Measurements from ENCODE around the gene MAPK7. TPM values are rescaled to one million over a fixed set of nuclear protein-coding genes. Genes with fewer than 3 reads are reported as not detected.

The MAPK7 gene
- total RNA-seq, 1 donor, result 16.0 TPM

GRCh38 chr17:19387921-19388521 is 9.7 kb downstream of the MAPK7 start:
- Histone ChIP-seq H3K4me1 (ENCODE audit: insufficient read depth, low read length) (peaks cover 52% of the 10 kb centered on the region), H3K4me3 (ENCODE audit: low read length) (no peak overlapping the region), H3K27me3 (ENCODE audit: insufficient read depth, low read length) (no peaks in the 10 kb centered on the region), H3K9me3 (ENCODE audit: low read depth, low read length) (no peaks in the 10 kb centered on the region)

- no peaks in the 10 kb centered on the region for H3K9me3 ChIP-seq (ENCODE audit: low read depth, low read length)
- no peak overlapping the region for H3K4me3 ChIP-seq (ENCODE audit: low read length)
- H3K4me1 ChIP-seq (ENCODE audit: insufficient read depth, low read length), result peaks cover 52% of the 10 kb centered on the region
- no peaks in the 10 kb centered on the region for H3K27me3 ChIP-seq (ENCODE audit: insufficient read depth, low read length)
These were observed 10.8 kb downstream of the MAPK7 start for GRCh38 chr17:19388791-19389785.

- Histone ChIP-seq H3K9me3 (ENCODE audit: low read depth, low read length) (no peaks in the 10 kb centered on the region), H3K27me3 (ENCODE audit: insufficient read depth, low read length) (no peaks in the 10 kb centered on the region), H3K4me3 (ENCODE audit: low read length) (no peak overlapping the region), H3K4me1 (ENCODE audit: insufficient read depth, low read length) (peaks cover 34% of the 10 kb centered on the region)
These were observed 12.7 kb downstream of the MAPK7 start for GRCh38 chr17:19390951-19391350.

- peaks cover 29% of the 10 kb centered on the region for H3K4me1 ChIP-seq (ENCODE audit: insufficient read depth, low read length)
- no peaks in the 10 kb centered on the region for H3K27me3 ChIP-seq (ENCODE audit: insufficient read depth, low read length)
- H3K9me3 ChIP-seq (ENCODE audit: low read depth, low read length), result no peaks in the 10 kb centered on the region
- H3K4me3 ChIP-seq (ENCODE audit: low read length), result no peak overlapping the region
These were observed 13.1 kb downstream of the MAPK7 start for GRCh38 chr17:19391432-19391831.

- no peaks in the 10 kb centered on the region for H3K9me3 ChIP-seq (ENCODE audit: low read depth, low read length)
- no peaks in the 10 kb centered on the region for H3K27me3 ChIP-seq (ENCODE audit: insufficient read depth, low read length)
- H3K4me1 ChIP-seq (ENCODE audit: insufficient read depth, low read length), result peaks cover 22% of the 10 kb centered on the region
- H3K4me3 ChIP-seq (ENCODE audit: low read length), result no peak overlapping the region
These were observed 14.0 kb downstream of the MAPK7 start for GRCh38 chr17:19392303-19392702.

- Histone ChIP-seq H3K4me1 (ENCODE audit: insufficient read depth, low read length) (peaks cover 34% of the 10 kb centered on the region), H3K27me3 (ENCODE audit: insufficient read depth, low read length) (no peaks in the 10 kb centered on the region), H3K9me3 (ENCODE audit: low read depth, low read length) (no peaks in the 10 kb centered on the region), H3K4me3 (ENCODE audit: low read length) (no peak overlapping the region)
These were observed 19.3 kb downstream of the MAPK7 start for GRCh38 chr17:19397556-19398041.

GRCh38 chr17:19398301-19399181 is 20.2 kb downstream of the MAPK7 start:
- Histone ChIP-seq H3K4me3 (ENCODE audit: low read length) (no peak overlapping the region), H3K27me3 (ENCODE audit: insufficient read depth, low read length) (no peaks in the 10 kb centered on the region), H3K4me1 (ENCODE audit: insufficient read depth, low read length) (peaks cover 34% of the 10 kb centered on the region), H3K9me3 (ENCODE audit: low read depth, low read length) (no peaks in the 10 kb centered on the region)

- Histone ChIP-seq H3K4me1 (ENCODE audit: insufficient read depth, low read length) (peaks cover 34% of the 10 kb centered on the region), H3K27me3 (ENCODE audit: insufficient read depth, low read length) (no peaks in the 10 kb centered on the region), H3K4me3 (ENCODE audit: low read length) (no peak overlapping the region), H3K9me3 (ENCODE audit: low read depth, low read length) (no peaks in the 10 kb centered on the region)
These were observed 21.6 kb downstream of the MAPK7 start for GRCh38 chr17:19399750-19400450.

- H3K4me1 ChIP-seq (ENCODE audit: insufficient read depth, low read length), result peaks cover 34% of the 10 kb centered on the region
- no peaks in the 10 kb centered on the region for H3K27me3 ChIP-seq (ENCODE audit: insufficient read depth, low read length)
- H3K9me3 ChIP-seq (ENCODE audit: low read depth, low read length), result no peaks in the 10 kb centered on the region
- H3K4me3 ChIP-seq (ENCODE audit: low read length), result no peak overlapping the region
These were observed 23.2 kb downstream of the MAPK7 start for GRCh38 chr17:19401321-19402010.

- H3K4me1 ChIP-seq (ENCODE audit: insufficient read depth, low read length), result peaks cover 34% of the 10 kb centered on the region
- H3K9me3 ChIP-seq (ENCODE audit: low read depth, low read length), result no peaks in the 10 kb centered on the region
- H3K27me3 ChIP-seq (ENCODE audit: insufficient read depth, low read length), result no peaks in the 10 kb centered on the region
- H3K4me3 ChIP-seq (ENCODE audit: low read length), result no peak overlapping the region
These were observed 23.9 kb downstream of the MAPK7 start for GRCh38 chr17:19402171-19402570.

- Histone ChIP-seq H3K27me3 (ENCODE audit: insufficient read depth, low read length) (no peaks in the 10 kb centered on the region), H3K4me1 (ENCODE audit: insufficient read depth, low read length) (peaks cover 26% of the 10 kb centered on the region), H3K9me3 (ENCODE audit: low read depth, low read length) (no peaks in the 10 kb centered on the region), H3K4me3 (ENCODE audit: low read length) (no peak overlapping the region)
These were observed 24.7 kb downstream of the MAPK7 start for GRCh38 chr17:19403021-19403420.

GRCh38 chr17:19404264-19404663 is 26.0 kb downstream of the MAPK7 start:
- no peak overlapping the region for H3K4me3 ChIP-seq (ENCODE audit: low read length)
- peaks cover 13% of the 10 kb centered on the region for H3K4me1 ChIP-seq (ENCODE audit: insufficient read depth, low read length)
- no peaks in the 10 kb centered on the region for H3K9me3 ChIP-seq (ENCODE audit: low read depth, low read length)
- no peaks in the 10 kb centered on the region for H3K27me3 ChIP-seq (ENCODE audit: insufficient read depth, low read length)

GRCh38 chr17:19405114-19405513 is 26.8 kb downstream of the MAPK7 start:
- H3K27me3 ChIP-seq (ENCODE audit: insufficient read depth, low read length), result no peaks in the 10 kb centered on the region
- no peaks in the 10 kb centered on the region for H3K9me3 ChIP-seq (ENCODE audit: low read depth, low read length)
- no peak overlapping the region for H3K4me3 ChIP-seq (ENCODE audit: low read length)
- H3K4me1 ChIP-seq (ENCODE audit: insufficient read depth, low read length), result peaks cover 5% of the 10 kb centered on the region
